ENCODE data around the gene COPS7A. TPM values are rescaled to one million over a fixed set of nuclear protein-coding genes. Genes with fewer than 3 reads are reported as not detected.
A peak's percentile ranks its signal among the peaks of the same experiment; 100 is the strongest.

The COPS7A gene
- total RNA-seq, 1 donor from 2014 or later = 31.7 TPM

GRCh38 chr12:6770600-6770999 lies 46.8 kb downstream of the COPS7A start:
- no peak for DNase-seq

- DNase-seq = peak; percentile 73
Measured at GRCh38 chr12:6771091-6771495, 47.2 kb downstream of the COPS7A start.

DNA sequence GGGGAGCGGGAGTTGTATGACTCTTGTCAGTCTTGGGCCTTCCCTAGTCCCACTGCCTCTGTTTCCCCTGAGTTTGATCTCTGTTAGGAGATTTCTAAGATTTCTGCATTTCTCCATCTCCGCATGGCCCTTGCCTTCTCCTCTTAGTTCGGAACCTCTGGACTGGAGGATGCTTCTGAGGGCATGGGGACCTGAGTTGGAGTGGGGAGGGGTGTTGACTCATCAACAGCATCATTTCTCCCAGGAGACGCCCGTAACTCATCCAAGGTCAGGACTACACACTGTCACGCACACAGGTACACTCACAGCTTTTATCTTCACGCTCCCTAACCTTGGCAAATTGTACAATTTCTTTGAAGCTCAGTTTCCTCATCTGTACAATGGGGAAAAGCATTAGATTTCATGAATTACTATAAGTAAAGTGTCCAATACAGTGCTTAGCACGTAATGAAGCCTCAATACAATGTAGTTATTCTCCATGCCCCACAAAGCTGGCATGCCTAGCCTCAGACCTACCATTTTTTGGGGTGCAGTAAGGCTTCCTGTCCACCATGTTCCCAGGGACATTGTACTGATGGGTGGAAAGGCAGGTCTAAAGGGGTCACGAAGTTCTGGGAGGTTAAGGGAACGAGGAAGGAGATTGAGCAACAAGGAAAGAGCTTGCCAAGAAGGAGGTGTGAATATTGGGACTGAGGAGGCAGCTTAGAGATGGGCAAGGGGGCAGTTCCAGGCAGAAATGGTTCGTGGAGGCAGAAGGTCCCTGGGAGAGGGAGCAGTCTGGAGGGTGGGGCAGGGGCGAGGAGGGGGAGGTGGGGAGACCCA lies 47.9 kb downstream of the COPS7A start:
- no peak for DNase-seq

- DNase-seq = no peak
Measured at GRCh38 chr12:6772331-6772695, 48.5 kb downstream of the COPS7A start, which contains the start of gene LAG3. Gene LAG3, plus strand, starts transcription at chr12:6772520. Its CDS starts 333 bp downstream, at chr12:6772853.

DNA sequence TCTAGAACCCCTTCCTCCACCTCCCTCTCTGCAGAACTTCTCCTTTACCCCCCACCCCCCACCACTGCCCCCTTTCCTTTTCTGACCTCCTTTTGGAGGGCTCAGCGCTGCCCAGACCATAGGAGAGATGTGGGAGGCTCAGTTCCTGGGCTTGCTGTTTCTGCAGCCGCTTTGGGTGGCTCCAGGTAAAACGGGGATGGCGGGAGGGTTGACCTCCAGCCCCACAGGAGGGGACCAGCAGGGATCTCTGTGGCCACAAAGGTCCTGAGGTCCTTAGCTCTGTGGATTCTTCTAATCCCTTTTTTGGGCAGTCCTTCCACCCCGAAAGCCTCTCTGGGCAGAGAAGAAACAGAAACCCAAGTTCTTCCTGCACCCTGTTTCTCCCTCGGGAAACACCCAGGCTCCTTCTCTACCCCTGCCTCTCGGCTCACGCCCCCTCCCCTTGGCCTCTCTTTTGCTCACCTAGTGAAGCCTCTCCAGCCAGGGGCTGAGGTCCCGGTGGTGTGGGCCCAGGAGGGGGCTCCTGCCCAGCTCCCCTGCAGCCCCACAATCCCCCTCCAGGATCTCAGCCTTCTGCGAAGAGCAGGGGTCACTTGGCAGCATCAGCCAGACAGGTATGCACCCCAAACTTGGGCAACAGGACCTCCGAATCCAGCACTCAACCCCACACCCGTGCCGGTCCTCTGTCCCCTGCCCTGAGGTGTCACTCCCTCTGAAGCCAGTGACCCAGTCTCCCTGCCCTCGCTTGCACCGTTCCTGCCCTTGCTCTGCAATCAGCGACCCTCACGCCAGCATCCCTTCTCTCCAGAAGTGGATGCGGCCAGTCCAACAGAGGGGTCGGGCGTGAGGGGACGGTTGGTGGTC lies 49.1 kb downstream of the COPS7A start:
- DNase-seq = no peak

DNA sequence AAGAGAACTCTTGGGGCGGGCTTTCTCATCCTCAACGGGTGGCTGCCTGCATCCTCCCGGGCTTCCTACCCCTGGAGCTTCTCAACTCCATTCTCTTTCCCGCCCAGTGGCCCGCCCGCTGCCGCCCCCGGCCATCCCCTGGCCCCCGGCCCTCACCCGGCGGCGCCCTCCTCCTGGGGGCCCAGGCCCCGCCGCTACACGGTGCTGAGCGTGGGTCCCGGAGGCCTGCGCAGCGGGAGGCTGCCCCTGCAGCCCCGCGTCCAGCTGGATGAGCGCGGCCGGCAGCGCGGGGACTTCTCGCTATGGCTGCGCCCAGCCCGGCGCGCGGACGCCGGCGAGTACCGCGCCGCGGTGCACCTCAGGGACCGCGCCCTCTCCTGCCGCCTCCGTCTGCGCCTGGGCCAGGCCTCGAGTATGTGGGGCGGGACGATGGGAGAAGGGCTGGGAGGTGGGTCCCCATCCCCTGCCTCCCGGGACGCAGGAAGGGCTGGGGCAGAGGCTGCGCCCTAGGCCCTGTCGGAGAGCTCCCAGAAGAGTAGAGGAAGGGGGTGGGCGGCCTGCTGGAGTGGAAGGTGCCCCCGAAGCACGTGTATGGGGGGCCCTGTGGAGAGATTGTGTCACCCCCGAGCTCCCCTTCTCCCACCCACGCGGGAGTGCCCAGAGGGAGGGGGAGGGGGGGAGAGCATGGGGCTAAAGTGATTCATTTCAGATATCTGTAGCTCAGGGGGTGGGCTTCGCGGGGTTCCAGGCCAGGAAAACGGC lies 49.9 kb downstream of the COPS7A start:
- DNase-seq = no peak

- DNase-seq = no peak
Measured at GRCh38 chr12:6774499-6775062, 50.7 kb downstream of the COPS7A start.

DNA sequence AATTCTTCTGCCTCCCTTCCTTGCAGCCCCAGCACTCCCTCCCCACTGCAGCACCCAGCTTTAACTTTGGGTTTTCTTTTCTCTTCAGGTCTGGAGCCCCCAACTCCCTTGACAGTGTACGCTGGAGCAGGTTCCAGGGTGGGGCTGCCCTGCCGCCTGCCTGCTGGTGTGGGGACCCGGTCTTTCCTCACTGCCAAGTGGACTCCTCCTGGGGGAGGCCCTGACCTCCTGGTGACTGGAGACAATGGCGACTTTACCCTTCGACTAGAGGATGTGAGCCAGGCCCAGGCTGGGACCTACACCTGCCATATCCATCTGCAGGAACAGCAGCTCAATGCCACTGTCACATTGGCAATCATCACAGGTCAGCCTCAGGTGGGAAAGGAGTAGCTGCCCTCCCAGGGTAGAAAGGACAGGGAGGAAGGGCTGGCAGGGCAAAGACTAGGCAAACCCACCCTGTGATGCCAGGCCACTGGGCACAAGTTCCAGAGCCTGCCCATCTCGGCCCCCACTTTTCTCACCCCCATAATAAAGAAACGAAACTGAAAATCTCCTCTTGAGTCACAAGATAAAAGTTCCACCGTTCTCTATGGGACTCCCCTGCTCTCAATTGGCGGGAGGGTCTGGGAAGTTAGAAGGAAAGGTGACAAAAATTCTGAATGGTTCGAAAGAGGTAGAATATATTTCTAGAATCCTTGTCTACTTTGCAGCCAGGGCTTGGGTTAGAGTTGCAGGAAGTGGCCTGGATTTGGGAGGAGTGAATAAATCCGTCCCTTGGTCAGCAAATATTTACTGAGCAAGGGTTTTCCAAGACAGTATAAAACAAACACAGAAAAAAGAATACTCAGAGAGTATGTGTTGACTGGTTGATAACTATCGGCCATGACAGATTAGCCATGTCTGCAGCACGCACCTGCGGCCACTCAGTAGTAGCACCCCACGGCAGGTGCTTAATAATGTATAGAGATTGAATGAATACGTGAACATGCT lies 51.6 kb downstream of the COPS7A start:
- no peak for DNase-seq

GRCh38 chr12:6777386-6777785 lies 53.5 kb downstream of the COPS7A start:
- DNase-seq = no peak

DNA sequence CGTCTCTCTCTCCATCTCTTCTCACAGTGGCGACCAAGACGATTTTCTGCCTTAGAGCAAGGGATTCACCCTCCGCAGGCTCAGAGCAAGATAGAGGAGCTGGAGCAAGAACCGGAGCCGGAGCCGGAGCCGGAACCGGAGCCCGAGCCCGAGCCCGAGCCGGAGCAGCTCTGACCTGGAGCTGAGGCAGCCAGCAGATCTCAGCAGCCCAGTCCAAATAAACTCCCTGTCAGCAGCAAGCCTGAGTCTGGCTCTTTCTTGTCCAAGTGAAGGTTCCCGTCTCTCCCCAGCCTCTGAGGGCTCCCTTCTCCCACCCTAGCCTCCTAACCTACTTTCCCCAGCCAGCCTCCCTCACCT lies 54.3 kb downstream of the COPS7A start:
- DNase-seq = peak; percentile 21

GRCh38 chr12:6778574-6779550 lies 55.0 kb downstream of the COPS7A start:
- peak; percentile 97 for DNase-seq

DNA sequence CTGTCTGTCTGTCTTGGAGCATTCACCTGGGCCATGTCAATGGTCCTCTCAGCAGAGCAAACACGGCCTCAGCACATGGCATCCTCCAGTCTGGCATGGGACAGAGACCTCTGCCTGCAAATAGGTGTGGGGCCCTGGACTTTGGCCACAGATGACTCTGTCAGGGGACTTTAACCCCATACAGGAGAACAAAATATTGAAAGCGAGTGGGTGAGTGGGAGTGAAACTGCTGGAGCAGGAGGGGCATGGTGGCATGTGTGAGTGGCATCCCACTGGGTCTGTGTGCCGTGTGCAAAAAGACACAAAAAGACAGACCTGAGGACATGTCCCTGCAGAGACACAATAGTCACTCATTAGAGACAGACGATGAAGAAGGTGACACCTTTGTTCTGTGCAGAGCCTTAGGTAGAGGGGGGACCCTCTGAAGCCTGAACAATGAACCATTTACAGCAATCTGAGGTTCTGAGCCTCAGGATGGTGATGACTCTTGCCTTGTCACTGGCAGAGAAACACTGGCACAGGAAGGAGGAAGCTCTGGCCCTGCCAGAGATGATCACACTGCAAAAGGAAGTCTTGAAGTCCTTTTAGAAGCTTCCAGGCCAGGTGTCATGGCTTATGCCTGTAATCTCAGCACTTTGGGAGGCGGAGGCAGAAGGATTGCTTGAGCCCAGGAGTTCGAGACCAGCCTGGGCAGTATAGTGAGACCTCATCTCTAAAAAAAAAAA lies 56.0 kb downstream of the COPS7A start:
- no peak for DNase-seq

- DNase-seq = no peak
Measured at GRCh38 chr12:6780573-6780972, 56.7 kb downstream of the COPS7A start.

Other genes with a start within 250 kb of the COPS7A start
- 86.4 and 167 TPM in 2 replicates for gene MRPL51, start 230.8 kb upstream of the COPS7A start, total RNA-seq
- 28.2 and 102 TPM in 2 replicates for gene NCAPD2, start 229.9 kb upstream of the COPS7A start, total RNA-seq
- 4,017 and 6,422 TPM in 2 replicates for gene GAPDH, start 189.5 kb upstream of the COPS7A start, total RNA-seq
- 13.1 and 13.6 TPM in 2 replicates for gene IFFO1, start 168.0 kb upstream of the COPS7A start, total RNA-seq
- gene NOP2, start 155.8 kb upstream of the COPS7A start, total RNA-seq = 15.5 and 19.3 TPM in 2 replicates
- gene CHD4, start 116.7 kb upstream of the COPS7A start, total RNA-seq = 213 and 302 TPM in 2 replicates
- gene LPAR5, start 88.1 kb upstream of the COPS7A start, total RNA-seq = not detected in 2 replicates
- gene ACRBP, start 76.6 kb upstream of the COPS7A start, total RNA-seq = 0.42 and 1.5 TPM in 2 replicates
- 44.0 and 61.1 TPM in 2 replicates for gene ING4, start 60.9 kb upstream of the COPS7A start, total RNA-seq
- 12.1 and 15.9 TPM in 2 replicates for gene ZNF384, start 34.7 kb upstream of the COPS7A start, total RNA-seq
- not detected in 2 replicates for gene PIANP, start 23.2 kb upstream of the COPS7A start, total RNA-seq
- gene MLF2, start 29.1 kb downstream of the COPS7A start, total RNA-seq = 107 and 161 TPM in 2 replicates
- gene PTMS, start 42.3 kb downstream of the COPS7A start, total RNA-seq = 65.5 and 130 TPM in 2 replicates
- gene LAG3, start 48.5 kb downstream of the COPS7A start, total RNA-seq = under 0.01 and 0.05 TPM in 2 replicates
- not detected in 2 replicates for gene CD4, start 65.5 kb downstream of the COPS7A start, total RNA-seq
- gene GPR162, start 97.8 kb downstream of the COPS7A start, total RNA-seq = 0.93 and 1.9 TPM in 2 replicates
- gene P3H3, start 104.4 kb downstream of the COPS7A start, total RNA-seq = 18.8 and 22.1 TPM in 2 replicates
- gene GNB3, start 116.9 kb downstream of the COPS7A start, total RNA-seq = 0.28 and 1.0 TPM in 2 replicates
- 5.6 and 24.0 TPM in 2 replicates for gene CDCA3, start 127.2 kb downstream of the COPS7A start, total RNA-seq
- 85.3 and 128 TPM in 2 replicates for gene USP5, start 128.1 kb downstream of the COPS7A start, total RNA-seq
- gene TPI1, start 143.5 kb downstream of the COPS7A start, total RNA-seq = 625 and 743 TPM in 2 replicates
- gene SPSB2, start 149.3 kb downstream of the COPS7A start, total RNA-seq = 3.5 and 6.0 TPM in 2 replicates
- gene LRRC23, start 180.8 kb downstream of the COPS7A start, total RNA-seq = 2.2 and 5.8 TPM in 2 replicates
- 2.8 and 2.9 TPM in 2 replicates for gene ENO2, start 190.5 kb downstream of the COPS7A start, total RNA-seq
- gene ATN1, start 203.9 kb downstream of the COPS7A start, total RNA-seq = 12.1 and 18.7 TPM in 2 replicates
- gene RNU7-1, start 219.8 kb downstream of the COPS7A start, total RNA-seq = not detected in 2 replicates
- gene C12orf57, start 220.0 kb downstream of the COPS7A start, total RNA-seq = 73.7 and 177 TPM in 2 replicates
- gene PTPN6, start 227.3 kb downstream of the COPS7A start, total RNA-seq = 2.4 and 3.4 TPM in 2 replicates
- 191 and 205 TPM in 2 replicates for gene PHB2, start 246.6 kb downstream of the COPS7A start, total RNA-seq
- gene EMG1, start 246.9 kb downstream of the COPS7A start, total RNA-seq = 35.6 and 39.3 TPM in 2 replicates